SK-N-SH (cell line): ENCODE data around the gene TM2D3. TPM values are rescaled to one million over a fixed set of nuclear protein-coding genes. Genes with fewer than 3 reads are reported as not detected.

ENCODE experiments used
- CTCF ChIA-PET: fragments of 300-600, 350-600 bp; formaldehyde crosslinking; extraction: SDS; loops from one replicate; lab custom pipeline; 2021; lab: Yijun Ruan, JAX
- POLR2A ChIA-PET: fragments of 350-600 bp; sonication (Branson Sonifier 250); formaldehyde crosslinking; extraction: SDS; loops from one replicate; lab custom pipeline; 2020; ENCODE audit warnings: antibody characterized with exemption, inconsistent platforms; lab: Yijun Ruan, JAX
- DNase-seq: peaks from one replicate; pipeline ENCODE4 v3.0.0; 2012
- H2AFZ ChIP-seq: fragments of 200-600 bp; sonication (generic); 2 replicates; pipeline ENCODE4 v1.8.1; 2016; ENCODE audit warnings: antibody characterized with exemption, mild to moderate bottlenecking, low read depth
- H3F3A ChIP-seq: fragments of 200-600 bp; sonication (generic); replicated peaks from 2 replicates; pipeline ENCODE3; 2016; ENCODE audit warnings: antibody characterized with exemption, mild to moderate bottlenecking; ENCODE audit not compliant: insufficient read depth
- H3K27ac ChIP-seq, 2 experiments: fragments of 200-500 bp in 1 of 2; fragments of 200-600 bp in 1 of 2; sonication (Bioruptor generic) in 1 of 2; sonication (generic), shearing (Covaris generic) in 1 of 2; 2 replicates each; pipeline versions ENCODE4 v1.5.1 to v1.6.1; 2014 to 2016; ENCODE audit warnings: low read depth in 2 of 2, inconsistent platforms in 1 of 2, low read length in 1 of 2, mild to moderate bottlenecking in 1 of 2, mixed read lengths in 1 of 2
- H3K27me3 ChIP-seq: fragments of 200-600 bp; sonication (generic), shearing (Covaris generic); 2 replicates; pipeline ENCODE4 v1.6.1; 2016; ENCODE audit warnings: mixed run types; ENCODE audit not compliant: insufficient read depth
- H3K36me3 ChIP-seq, 2 experiments: fragments of 200-500 bp in 1 of 2; fragments of 200-600 bp in 1 of 2; sonication (Bioruptor generic) in 1 of 2; sonication (generic) in 1 of 2; replicated peaks in 1 of 2; 2 replicates each; pipeline versions ENCODE3 to v1.5.1; 2014 to 2016; ENCODE audit warnings: low read length in 1 of 2, mild to moderate bottlenecking in 1 of 2; ENCODE audit not compliant: insufficient read depth in 2 of 2, control insufficient read depth in 1 of 2
- H3K4me1 ChIP-seq, 2 experiments: fragments of 200-500 bp in 1 of 2; fragments of 200-600 bp in 1 of 2; sonication (Bioruptor generic) in 1 of 2; sonication (generic), shearing (Covaris generic) in 1 of 2; 2 replicates each; pipeline versions ENCODE4 v1.5.1 to v1.6.1; 2014 to 2016; ENCODE audit warnings: low read depth in 1 of 2, low read length in 1 of 2, mixed run types in 1 of 2; ENCODE audit not compliant: insufficient read depth in 2 of 2, control insufficient read depth in 1 of 2
- H3K4me2 ChIP-seq: fragments of 200-600 bp; sonication (generic), shearing (Covaris generic); 2 replicates; pipeline ENCODE4 v1.6.1; 2017; ENCODE audit warnings: mixed run types
- H3K4me3 ChIP-seq, 2 experiments: fragments of 200-500 bp in 1 of 2; fragments of 200-600 bp in 1 of 2; sonication (Bioruptor generic) in 1 of 2; sonication (generic), shearing (Covaris generic) in 1 of 2; 2 replicates each; pipeline versions ENCODE4 v1.5.1 to v1.8.1; 2014 to 2016; ENCODE audit warnings: low read depth in 2 of 2, inconsistent platforms in 1 of 2, low read length in 1 of 2, mild to moderate bottlenecking in 1 of 2, mixed read lengths in 1 of 2, moderate library complexity in 1 of 2
- H3K79me2 ChIP-seq: fragments of 200-600 bp; sonication (generic); 2 replicates; pipeline ENCODE4 v1.8.1; 2017; ENCODE audit warnings: mild to moderate bottlenecking; ENCODE audit not compliant: insufficient read depth
- H3K9ac ChIP-seq: fragments of 200-600 bp; sonication (generic); 2 replicates; pipeline ENCODE4 v1.6.1; 2017; ENCODE audit warnings: mixed run types
- H3K9me2 ChIP-seq: fragments of 200-600 bp; sonication (generic); 2 replicates; pipeline ENCODE4 v1.6.1; 2017; ENCODE audit warnings: mixed run types
- H3K9me3 ChIP-seq: fragments of 200-600 bp; sonication (generic); 2 replicates; pipeline ENCODE4 v1.6.1; 2017; ENCODE audit warnings: mixed run types, mild to moderate bottlenecking, moderate library complexity
- H4K20me1 ChIP-seq: fragments of 200-600 bp; sonication (generic); 2 replicates; pipeline ENCODE4 v1.6.1; 2017; ENCODE audit warnings: mild to moderate bottlenecking, mixed run types; ENCODE audit not compliant: insufficient read depth
- CHD2 ChIP-seq: fragments of 150-350 bp; IDR thresholded peaks from 2 replicates; pipeline ENCODE4 v1.6.1; 2018; ENCODE audit warnings: low read length; ENCODE audit not compliant: partially characterized antibody
- CTCF ChIP-seq: fragments of 200-600 bp; sonication (generic); IDR thresholded peaks from 2 replicates; pipeline ENCODE4 v1.6.1; 2017; ENCODE audit warnings: antibody characterized with exemption, mild to moderate bottlenecking, moderate library complexity
- EP300 ChIP-seq, 2 experiments: IDR thresholded peaks; 2 replicates each; pipeline versions ENCODE4 v1.4.0 to v1.6.1; 2012; ENCODE audit warnings: borderline replicate concordance in 1 of 2, low read depth in 1 of 2, low read length in 1 of 2
- EZH2phosphoT487 ChIP-seq: fragments of 200-600 bp; sonication (generic); IDR thresholded peaks from 2 replicates; pipeline ENCODE4 v1.6.1; 2017; ENCODE audit warnings: low read depth, mixed run types, mild to moderate bottlenecking, antibody characterized with exemption, moderate library complexity, borderline replicate concordance
- FOSL2 ChIP-seq: IDR thresholded peaks from 2 replicates; pipeline ENCODE4 v1.4.0; 2012; ENCODE audit warnings: low read depth, mild to moderate bottlenecking, moderate library complexity, borderline replicate concordance
- FOXM1 ChIP-seq: IDR thresholded peaks from 2 replicates; pipeline ENCODE4 v1.4.0; 2012; ENCODE audit warnings: low read depth, mild to moderate bottlenecking
- GABPA ChIP-seq: IDR thresholded peaks from 2 replicates; pipeline ENCODE4 v1.4.0; 2012; ENCODE audit warnings: low read depth, mild to moderate bottlenecking
- GATA2 ChIP-seq: sonication (generic); formaldehyde crosslinking; IDR thresholded peaks from 2 replicates; pipeline ENCODE4 v1.5.0; 2020; ENCODE audit warnings: mild to moderate bottlenecking, missing genetic modification reagents
- JUND ChIP-seq: IDR thresholded peaks from 2 replicates; pipeline ENCODE4 v1.4.0; 2012
- MAX ChIP-seq: IDR thresholded peaks from 2 replicates; pipeline ENCODE4 v1.4.0; 2012; ENCODE audit warnings: low read depth
- MXI1 ChIP-seq: IDR thresholded peaks from 2 replicates; pipeline ENCODE4 v1.6.1; 2012; ENCODE audit warnings: mild to moderate bottlenecking, low read depth, low read length, improper control_type of control experiment
- NFIC ChIP-seq: IDR thresholded peaks from 2 replicates; pipeline ENCODE4 v1.4.0; 2012; ENCODE audit warnings: borderline replicate concordance
- PBX3 ChIP-seq: IDR thresholded peaks from 2 replicates; pipeline ENCODE4; 2012
- RCOR1 ChIP-seq: fragments of 150-350 bp; IDR thresholded peaks from 2 replicates; pipeline ENCODE4 v1.6.1; 2017; ENCODE audit warnings: antibody characterized with exemption, low read length
- RXRA ChIP-seq: IDR thresholded peaks from 2 replicates; pipeline ENCODE4 v1.4.0; 2012; ENCODE audit warnings: low read depth, mild to moderate bottlenecking, borderline replicate concordance
- SIN3A ChIP-seq: IDR thresholded peaks from 2 replicates; pipeline ENCODE4 v1.6.1; 2012; ENCODE audit warnings: low read depth, mild to moderate bottlenecking, low read length, moderate library complexity, borderline replicate concordance
- SMC3 ChIP-seq: IDR thresholded peaks from 2 replicates; pipeline ENCODE4 v1.6.1; 2012; ENCODE audit warnings: low read depth, low read length, improper control_type of control experiment
- TAF1 ChIP-seq: IDR thresholded peaks from 2 replicates; pipeline ENCODE4 v1.6.1; 2012; ENCODE audit warnings: low read depth, mild to moderate bottlenecking, low read length, moderate library complexity, borderline replicate concordance
- TCF12 ChIP-seq: IDR thresholded peaks from 2 replicates; pipeline ENCODE4 v1.4.0; 2012
- USF2 ChIP-seq: fragments of 150-350 bp; IDR thresholded peaks from 2 replicates; pipeline ENCODE4 v1.6.1; 2017; ENCODE audit warnings: antibody characterized with exemption, low read length, low read depth, borderline replicate concordance
- YY1 ChIP-seq: IDR thresholded peaks from 2 replicates; pipeline ENCODE4 v1.4.0; 2012; ENCODE audit warnings: low read depth, mild to moderate bottlenecking
- ZBTB33 ChIP-seq: IDR thresholded peaks from 2 replicates; pipeline ENCODE4 v1.4.0; 2012; ENCODE audit warnings: low read depth, borderline replicate concordance
- WGBS: methylation state at CpG from one replicate; pipeline ENCODE4 v1.1.6; 2017; ENCODE audit warnings: low lambda C conversion rate; 5-methylcytosine and 5-hydroxymethylcytosine counted together
- polyA plus RNA-seq, 3 experiments: library from polyadenylated mRNA; depleted of rRNA; stranded (reverse); fragments of >200 nt; gene quantifications; 2 replicates each; pipeline ENCODE4 v1.2.3, GENCODE V29; 2012

The TM2D3 gene
- polyA plus RNA-seq, 1 of the 3 experiments (the other 2 are of a cell fraction), result 73.3 TPM

- no peak for DNase-seq
- no peaks in the 10 kb centered on the region for H3K9me3 ChIP-seq
- peaks cover 3 to 9% of the 10 kb centered on the region in 2 experiments; a peak in 3 of 4 replicates for H3K4me1 ChIP-seq
- no peaks in the 10 kb centered on the region for H4K20me1 ChIP-seq
- no peak overlapping the region for H3K4me3 ChIP-seq
- no peak for TF ChIP-seq RXRA
- TF ChIP-seq EP300 (IDR thresholded peaks at IDR 0.05; ENCODE audit: borderline replicate concordance in 1 of 2, low read depth in 1 of 2, low read length in 1 of 2), result peak in 1 of 2 experiments; percentile 19; a peak in 1 of 4 replicates
- 0 out of 2 replicates have a peak, but pooled peaks have one; percentile 35 for TF ChIP-seq MAX
- no peak for TF ChIP-seq ZBTB33
- TF ChIP-seq SMC3, result no peak
- TF ChIP-seq CHD2, result no peak
- TF ChIP-seq SIN3A, result no peak
- TF ChIP-seq TAF1, result no peak
- TF ChIP-seq EZH2phosphoT487, result no peak
- no peak for TF ChIP-seq FOXM1
- TF ChIP-seq USF2, result no peak
- TF ChIP-seq YY1, result no peak
- no peak for TF ChIP-seq MXI1
- no peak for TF ChIP-seq CTCF
- no peak for TF ChIP-seq RCOR1
- TF ChIP-seq GATA2 (CRISPR knock-in tag), result no peak
- TF ChIP-seq NFIC, result no peak
- TF ChIP-seq GABPA, result no peak
- TF ChIP-seq JUND, result peak; percentile 74; the same call in 1 of the 2 replicates
- TF ChIP-seq PBX3, result peak; percentile 26; the same call in 1 of the 2 replicates
- peak; percentile 74 for TF ChIP-seq FOSL2
- TF ChIP-seq TCF12, result peak; percentile 48
- ChIA-PET CTCF (no interaction called here), POLR2A (no interaction called here)
- 11% methylated on average over 5 of the region's 5 CpGs for WGBS
- peaks cover 29 to 56% of the 10 kb centered on the region in 2 experiments for H3K36me3 ChIP-seq
- no peaks in the 10 kb centered on the region for H3K27me3 ChIP-seq
- H2AFZ ChIP-seq, result no peak overlapping the region
- H3K9ac ChIP-seq, result peak overlapping the region; percentile 31; the same call in 1 of the 2 replicates
- H3K4me2 ChIP-seq, result peak overlapping the region; percentile 49; the same call in 1 of the 2 replicates
- peaks cover 27% of the 10 kb centered on the region for H3F3A ChIP-seq
- no peaks in the 10 kb centered on the region for H3K79me2 ChIP-seq
- H3K9me2 ChIP-seq, result no peaks in the 10 kb centered on the region
- peak overlapping the region; percentile 56 to 74 for H3K27ac ChIP-seq
Measured at GRCh38 chr15:101675015-101675414, 22.8 kb upstream of the TM2D3 start.
